Common myeloid progenitor, CD34-positive (primary cell): ENCODE data around the gene TMEM229B.

Experiments used
- CTCF ChIA-PET: fragments of 350-600 bp; sonication (Branson Sonifier 250); formaldehyde crosslinking; loops from one replicate; lab custom pipeline; 2021; ENCODE audit warnings: antibody characterized with exemption; lab: Charles Lee
- POLR2A ChIA-PET: fragments of 350-600 bp; sonication (Branson Sonifier 250); formaldehyde crosslinking; loops from one replicate; lab custom pipeline; 2021; ENCODE audit warnings: antibody characterized with exemption; lab: Charles Lee
- DNase-seq, 3 donors: peaks; one replicate each; pipeline versions ENCODE4 v3.0.0 to v3.0.0-alpha.2; 2013
- H3K27ac ChIP-seq, 2 experiments: 1 replicate in 1 of 2; 2 replicates in 1 of 2; pipeline ENCODE4 v1.7.0; 2013; ENCODE audit warnings: inconsistent platforms in 2 of 2, low read length in 2 of 2, mild to moderate bottlenecking in 2 of 2, low read depth in 1 of 2, moderate library complexity in 1 of 2; ENCODE audit not compliant: severe bottlenecking in 2 of 2, insufficient read depth in 1 of 2, poor library complexity in 1 of 2
- H3K27me3 ChIP-seq, 5 experiments: replicated peaks in 2 of 5; 1 replicate in 3 of 5; 2 replicates in 2 of 5; pipeline versions ENCODE4 v1.6.1 to v1.7.0; 2013; ENCODE audit warnings: low read length in 4 of 5, mild to moderate bottlenecking in 2 of 5, moderate library complexity in 2 of 5, inconsistent platforms in 1 of 5; ENCODE audit not compliant: insufficient read depth in 5 of 5, control insufficient read depth in 4 of 5
- H3K36me3 ChIP-seq, 4 experiments: 1 replicate in 2 of 4; 2 replicates in 2 of 4; pipeline versions ENCODE4 v1.6.1 to v1.7.0; 2013; ENCODE audit warnings: low read length in 3 of 4, control low read depth in 1 of 4, mild to moderate bottlenecking in 1 of 4; ENCODE audit not compliant: control insufficient read depth in 4 of 4, insufficient read depth in 4 of 4
- H3K4me1 ChIP-seq, 4 experiments: 1 replicate in 3 of 4; 2 replicates in 1 of 4; pipeline versions ENCODE4 v1.6.1 to v1.7.1; 2013; ENCODE audit warnings: low read length in 3 of 4, mild to moderate bottlenecking in 3 of 4, control low read depth in 1 of 4, inconsistent platforms in 1 of 4, moderate library complexity in 1 of 4; ENCODE audit not compliant: control insufficient read depth in 4 of 4, insufficient read depth in 4 of 4; ENCODE audit errors: control extremely low read depth in 1 of 4
- H3K4me3 ChIP-seq, 7 experiments: 1 replicate in 4 of 7; 2 replicates in 3 of 7; pipeline versions ENCODE4 v1.5.1 to v1.7.0; 2013; ENCODE audit warnings: mild to moderate bottlenecking in 7 of 7, low read length in 6 of 7, moderate library complexity in 6 of 7, inconsistent platforms in 2 of 7, low read depth in 2 of 7, control low read depth in 1 of 7; ENCODE audit not compliant: insufficient read depth in 4 of 7, control insufficient read depth in 1 of 7; ENCODE audit errors: extremely low read depth in 1 of 7
- H3K9me3 ChIP-seq, 5 experiments: 1 replicate in 4 of 5; 2 replicates in 1 of 5; pipeline versions ENCODE4 v1.6.1 to v1.7.1; 2013; ENCODE audit warnings: low read length in 4 of 5, mild to moderate bottlenecking in 2 of 5, inconsistent platforms in 1 of 5, low read depth in 1 of 5, moderate library complexity in 1 of 5; ENCODE audit not compliant: control insufficient read depth in 4 of 5, insufficient read depth in 2 of 5; ENCODE audit errors: control extremely low read depth in 1 of 5
- WGBS: methylation state at CpG from one replicate; pipeline ENCODE4 v1.1.5; 2013; ENCODE audit not compliant: insufficient coverage; 5-methylcytosine and 5-hydroxymethylcytosine counted together

The TMEM229B gene

DNA sequence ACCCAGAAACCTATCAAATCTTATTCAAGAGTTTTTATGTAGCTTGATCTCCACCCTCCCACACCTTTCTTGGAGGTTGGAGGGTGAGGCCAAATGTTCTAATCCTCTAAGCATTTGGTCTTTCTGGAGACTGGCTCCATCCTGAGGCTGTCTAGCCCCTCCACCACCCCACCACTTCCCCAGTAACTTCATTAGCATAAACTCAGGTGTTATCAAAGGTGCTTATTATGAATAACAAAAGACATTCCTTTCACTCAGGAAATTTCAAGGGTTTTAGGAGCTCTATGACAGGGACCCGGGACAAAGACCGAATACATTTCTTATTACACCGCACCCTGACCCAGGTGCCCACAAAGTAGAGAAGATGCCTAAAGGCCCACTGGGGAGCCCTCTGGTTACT is 2.8 kb upstream of the TMEM229B start:
- Histone ChIP-seq H3K36me3 (peaks cover 2 to 8% (median 4%) of the 10 kb centered on the region in 4 experiments), H3K4me1 (peaks cover 12 to 31% (median 22%) of the 10 kb centered on the region in 4 experiments), H3K27ac (no peak overlapping the region), H3K9me3 (peaks cover 0 to 20% (median 16%) of the 10 kb centered on the region in 5 experiments), H3K4me3 (no peak overlapping the region), H3K27me3 (no peaks in the 10 kb centered on the region)
- ChIA-PET POLR2A (no interaction called here), CTCF (interaction anchor here (0.9 to 1.9 kb wide), 4 partner anchors 10 to 80 kb away, joined by 3 to 5 read pairs (median 4); no protein-coding TSS in a partner anchor)
- DNase-seq: no peak
- WGBS: 100% methylated on average over 3 of the region's 3 CpGs

DNA sequence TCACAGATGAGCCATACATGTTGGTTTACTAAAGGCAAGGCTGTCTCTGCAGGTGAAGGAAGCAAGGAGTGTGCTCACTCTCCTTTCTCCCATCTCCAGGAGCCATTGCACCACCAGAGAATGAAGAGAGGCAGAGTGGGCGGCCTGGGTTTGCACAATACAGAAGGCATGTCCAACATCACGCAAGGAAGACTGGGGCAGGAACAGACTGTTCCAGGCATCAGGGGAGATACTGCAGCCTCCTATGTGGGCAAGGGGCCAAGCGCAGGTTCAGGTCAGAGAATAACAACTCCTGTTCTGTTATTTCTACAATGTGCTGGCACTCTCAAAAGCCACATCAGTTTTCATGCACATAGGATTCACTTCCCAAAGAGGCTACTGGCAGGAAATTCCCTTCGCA is 1.7 kb upstream of the TMEM229B start:
- no peak overlapping the region for H3K4me3 ChIP-seq
- H3K27ac ChIP-seq: no peak overlapping the region
- 100% methylated on average over 4 of the region's 4 CpGs for WGBS
- POLR2A ChIA-PET: no interaction called here
- no peak for DNase-seq
- H3K27me3 ChIP-seq: no peaks in the 10 kb centered on the region
- peaks cover 2 to 12% (median 4%) of the 10 kb centered on the region in 4 experiments for H3K36me3 ChIP-seq
- H3K9me3 ChIP-seq: peaks cover 0 to 20% (median 16%) of the 10 kb centered on the region in 5 experiments
- peaks cover 12 to 41% (median 31%) of the 10 kb centered on the region in 4 experiments for H3K4me1 ChIP-seq
- CTCF ChIA-PET: interaction anchor here (0.7 to 1.7 kb wide), 2 partner anchors 9 to 23 kb away, joined by 3 to 4 read pairs; no protein-coding TSS in a partner anchor

DNA sequence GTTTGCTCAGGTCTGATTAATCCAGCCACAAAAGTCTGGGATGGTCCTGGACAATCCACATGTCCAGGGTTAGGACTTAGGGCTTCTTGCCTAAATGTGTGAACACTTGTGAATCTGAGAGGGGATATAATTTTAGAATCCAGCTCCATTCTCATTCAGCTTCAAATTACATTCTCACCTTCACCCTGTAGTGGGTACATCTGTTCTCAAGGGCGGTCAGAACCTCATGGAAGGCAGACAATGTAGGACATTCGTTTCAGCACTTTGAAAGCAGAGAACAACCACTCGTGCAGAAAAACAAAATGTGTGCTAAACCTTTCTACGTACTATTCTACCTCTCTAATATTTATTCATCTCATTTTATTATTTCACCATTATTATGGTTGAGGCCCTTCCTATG is 1.2 kb downstream of the TMEM229B start:
- H3K27me3 ChIP-seq: no peaks in the 10 kb centered on the region
- WGBS: 92% methylated on average over 4 of the region's 4 CpGs
- H3K9me3 ChIP-seq: no peaks in the 10 kb centered on the region
- peak overlapping the region in 1 of 2 experiments; percentile 7 for H3K27ac ChIP-seq
- POLR2A ChIA-PET: interaction anchor here (0.5 to 1.4 kb wide), 2 partner anchors 24 to 225 kb away, joined by 3 to 5 read pairs; no protein-coding TSS in a partner anchor
- DNase-seq: no peak
- peak overlapping the region in 1 of 7 experiments; percentile 81 for H3K4me3 ChIP-seq
- H3K36me3 ChIP-seq: peaks cover 3 to 17% (median 6%) of the 10 kb centered on the region in 4 experiments
- H3K4me1 ChIP-seq: peaks cover 17 to 51% (median 34%) of the 10 kb centered on the region in 4 experiments
- CTCF ChIA-PET: interaction anchor here (0.6 to 2.0 kb wide), 7 partner anchors 18 to 235 kb away, joined by 3 to 6 read pairs (median 4); no protein-coding TSS in a partner anchor

GRCh38 chr14:67486890-67487289 is 1.6 kb downstream of the TMEM229B start:
- H3K9me3 ChIP-seq: no peaks in the 10 kb centered on the region
- WGBS: 100% methylated on average over 4 of the region's 4 CpGs
- H3K4me1 ChIP-seq: peaks cover 17 to 51% (median 34%) of the 10 kb centered on the region in 4 experiments
- POLR2A ChIA-PET: interaction anchor here (0.5 kb wide), 1 partner anchor 226 kb away, joined by 5 read pairs; no protein-coding TSS in a partner anchor
- H3K27me3 ChIP-seq: no peaks in the 10 kb centered on the region
- H3K4me3 ChIP-seq: peak overlapping the region in 1 of 7 experiments; percentile 81
- CTCF ChIA-PET: interaction anchor here (1.1 to 2.0 kb wide), 6 partner anchors 18 to 235 kb away, joined by 3 to 6 read pairs (median 4); no protein-coding TSS in a partner anchor
- peaks cover 3 to 17% (median 6%) of the 10 kb centered on the region in 4 experiments for H3K36me3 ChIP-seq
- peak overlapping the region in 1 of 2 experiments; percentile 7 for H3K27ac ChIP-seq
- DNase-seq: no peak

DNA sequence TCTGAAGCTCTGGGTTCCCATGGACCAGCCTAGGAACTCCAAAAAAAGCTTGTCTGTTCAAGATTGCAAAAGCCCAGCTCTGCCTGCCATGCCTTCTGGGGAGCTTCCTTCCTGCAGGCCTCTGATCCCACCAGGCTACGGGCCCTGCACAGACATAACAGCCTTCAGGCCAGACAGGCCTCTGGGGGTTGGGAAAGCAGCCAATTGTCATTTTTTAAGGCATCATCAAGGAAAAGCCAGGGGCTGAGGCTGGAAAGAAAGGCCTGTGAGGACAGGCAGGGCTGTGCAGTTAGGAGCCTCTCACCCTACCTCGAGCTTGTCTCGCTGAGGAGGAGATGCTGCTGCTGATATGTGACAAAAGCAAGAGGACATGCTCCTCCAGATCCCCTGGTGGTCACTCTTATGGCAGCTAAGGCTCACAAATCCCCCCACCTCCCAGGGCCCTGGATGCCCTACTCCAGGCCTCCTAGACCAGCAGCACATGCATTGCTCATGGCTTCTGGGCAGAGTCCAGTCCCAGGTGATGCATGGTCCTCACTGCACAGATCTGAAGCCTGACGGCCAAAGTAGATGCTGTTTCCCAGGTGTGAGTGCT is 2.9 kb downstream of the TMEM229B start:
- ChIA-PET POLR2A (no interaction called here), CTCF (interaction anchor here (1.0 to 1.2 kb wide), 3 partner anchors 23 to 56 kb away, joined by 3 read pairs; no protein-coding TSS in a partner anchor)
- Histone ChIP-seq H3K9me3 (no peaks in the 10 kb centered on the region), H3K4me3 (no peak overlapping the region), H3K36me3 (peaks cover 3 to 17% (median 8%) of the 10 kb centered on the region in 4 experiments), H3K4me1 (peaks cover 17 to 51% (median 34%) of the 10 kb centered on the region in 4 experiments), H3K27ac (peak overlapping the region in 1 of 2 experiments; percentile 2), H3K27me3 (no peaks in the 10 kb centered on the region)
- peak; percentile 16 to 45 (median 34) for DNase-seq
- 68% methylated on average over 3 of the region's 4 CpGs for WGBS

- Histone ChIP-seq H3K4me1 (peaks cover 13 to 43% (median 27%) of the 10 kb centered on the region in 4 experiments), H3K27me3 (no peaks in the 10 kb centered on the region), H3K9me3 (no peaks in the 10 kb centered on the region), H3K36me3 (peaks cover 3 to 21% (median 8%) of the 10 kb centered on the region in 4 experiments), H3K4me3 (no peak overlapping the region), H3K27ac (no peak overlapping the region)
- ChIA-PET POLR2A (interaction anchor here (0.6 kb wide), 1 partner anchor 230 kb away, joined by 3 read pairs; no protein-coding TSS in a partner anchor), CTCF (no interaction called here)
- DNase-seq: no peak
- WGBS: 95% methylated on average over 6 of the region's 8 CpGs
These were observed 4.8 kb downstream of the TMEM229B start for GRCh38 chr14:67483579-67484285.
